Gastroesophageal sphincter (tissue), 4 donors: ENCODE measurements around the gene ZBTB7A. TPM values are rescaled to one million over a fixed set of nuclear protein-coding genes. Genes with fewer than 3 reads are reported as not detected.

Source experiments
- ATAC-seq: fragments of 150-250 bp; one replicate; pipeline ENCODE4 v1.9.1; 2016; ENCODE audit warnings: mild to moderate bottlenecking, moderate library complexity
- H3K27ac ChIP-seq, 4 donors: fragments of 200-600 bp; sonication (generic) in 3 of 4; 1 replicate in 3 of 4; 2 replicates in 1 of 4; pipeline ENCODE4 v1.5.1; 2016 to 2019
- H3K27me3 ChIP-seq: fragments of 200-600 bp; sonication (generic); one replicate; pipeline ENCODE4 v1.5.1; 2019
- H3K36me3 ChIP-seq, 2 donors: fragments of 200-600 bp; sonication (generic); one replicate each; pipeline ENCODE4 v1.5.1; 2019; ENCODE audit warnings: control low read depth in 1 of 2
- H3K4me1 ChIP-seq, 3 donors: fragments of 200-600 bp; sonication (generic); 1 replicate in 2 of 3; 2 replicates in 1 of 3; pipeline ENCODE4 v1.5.1; 2016 to 2019; ENCODE audit warnings: control low read depth in 2 of 3
- H3K4me3 ChIP-seq, 2 donors: fragments of 200-600 bp; sonication (generic); one replicate each; pipeline ENCODE4 v1.5.1; 2019; ENCODE audit warnings: mild to moderate bottlenecking in 1 of 2, moderate library complexity in 1 of 2
- H3K9me3 ChIP-seq, 3 donors: fragments of 200-600 bp; sonication (generic); one replicate each; pipeline ENCODE4 v1.5.1; 2017 to 2019; ENCODE audit warnings: control low read depth in 2 of 3
- EP300 ChIP-seq: sonication (generic); formaldehyde crosslinking; IDR thresholded peaks from one replicate; pipeline ENCODE4 v1.6.1; 2017; ENCODE audit warnings: antibody characterized with exemption, mild to moderate bottlenecking
- POLR2A ChIP-seq, 2 donors: fragments of 450-650 bp; IDR thresholded peaks; one replicate each; pipeline ENCODE4 v1.6.1; 2017; ENCODE audit warnings: antibody characterized with exemption in 2 of 2, mild to moderate bottlenecking in 2 of 2, moderate library complexity in 1 of 2
- POLR2AphosphoS5 ChIP-seq: sonication (generic); formaldehyde crosslinking; IDR thresholded peaks from one replicate; pipeline ENCODE4 v1.6.1; 2017; ENCODE audit warnings: antibody characterized with exemption
- WGBS, 2 donors: methylation state at CpG; one replicate each; pipeline ENCODE4 v1.1.5; 2018; ENCODE audit warnings: low coverage in 1 of 2; 5-methylcytosine and 5-hydroxymethylcytosine counted together
- total RNA-seq, 4 donors: library from RNA; depleted of rRNA; stranded (reverse); fragments of >200 nt; gene quantifications; one replicate each; pipeline ENCODE4 v1.1.0, GENCODE V29; 2016
- TF ChIP-seq, protein P1 (sequence below), 4 experiments: fragments of 200-600 bp in 2 of 4; fragments of 450-650 bp in 2 of 4; sonication (generic) in 1 of 4; IDR thresholded peaks; one replicate each; pipeline ENCODE4 v1.5.1; 2017 to 2019; ENCODE audit warnings: antibody characterized with exemption in 4 of 4, mild to moderate bottlenecking in 2 of 4, moderate library complexity in 2 of 4

Gene ZBTB7A
- total RNA-seq, 4 donors from 2014 or later, result 65.6 to 122 (median 82.4) TPM

- TF ChIP-seq EP300 (no peak), POLR2A (IDR thresholded peaks at IDR 0.05) (no peak), POLR2AphosphoS5 (no peak)
- TF ChIP-seq, protein P1, sequence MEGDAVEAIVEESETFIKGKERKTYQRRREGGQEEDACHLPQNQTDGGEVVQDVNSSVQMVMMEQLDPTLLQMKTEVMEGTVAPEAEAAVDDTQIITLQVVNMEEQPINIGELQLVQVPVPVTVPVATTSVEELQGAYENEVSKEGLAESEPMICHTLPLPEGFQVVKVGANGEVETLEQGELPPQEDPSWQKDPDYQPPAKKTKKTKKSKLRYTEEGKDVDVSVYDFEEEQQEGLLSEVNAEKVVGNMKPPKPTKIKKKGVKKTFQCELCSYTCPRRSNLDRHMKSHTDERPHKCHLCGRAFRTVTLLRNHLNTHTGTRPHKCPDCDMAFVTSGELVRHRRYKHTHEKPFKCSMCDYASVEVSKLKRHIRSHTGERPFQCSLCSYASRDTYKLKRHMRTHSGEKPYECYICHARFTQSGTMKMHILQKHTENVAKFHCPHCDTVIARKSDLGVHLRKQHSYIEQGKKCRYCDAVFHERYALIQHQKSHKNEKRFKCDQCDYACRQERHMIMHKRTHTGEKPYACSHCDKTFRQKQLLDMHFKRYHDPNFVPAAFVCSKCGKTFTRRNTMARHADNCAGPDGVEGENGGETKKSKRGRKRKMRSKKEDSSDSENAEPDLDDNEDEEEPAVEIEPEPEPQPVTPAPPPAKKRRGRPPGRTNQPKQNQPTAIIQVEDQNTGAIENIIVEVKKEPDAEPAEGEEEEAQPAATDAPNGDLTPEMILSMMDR (IDR thresholded peaks at IDR 0.05), result no peak
- no peak overlapping the region for H3K4me3 ChIP-seq
- peaks cover 0 to 48% (median 2%) of the 10 kb centered on the region in 3 donors for H3K4me1 ChIP-seq
- no peaks in the 10 kb centered on the region for H3K27me3 ChIP-seq
- peaks cover 0 to 64% of the 10 kb centered on the region in 2 donors for H3K36me3 ChIP-seq
- no peaks in the 10 kb centered on the region for H3K9me3 ChIP-seq
- ATAC-seq, result peak; percentile 2
- WGBS, 2 donors, result no CpG with 5 or more reads among the region's 14 CpGs
- peak overlapping the region in 3 of 4 donors; percentile 40 to 57 (median 53) for H3K27ac ChIP-seq
These were observed 24.0 kb downstream of the ZBTB7A start for GRCh38 chr19:4042731-4043082.

DNA sequence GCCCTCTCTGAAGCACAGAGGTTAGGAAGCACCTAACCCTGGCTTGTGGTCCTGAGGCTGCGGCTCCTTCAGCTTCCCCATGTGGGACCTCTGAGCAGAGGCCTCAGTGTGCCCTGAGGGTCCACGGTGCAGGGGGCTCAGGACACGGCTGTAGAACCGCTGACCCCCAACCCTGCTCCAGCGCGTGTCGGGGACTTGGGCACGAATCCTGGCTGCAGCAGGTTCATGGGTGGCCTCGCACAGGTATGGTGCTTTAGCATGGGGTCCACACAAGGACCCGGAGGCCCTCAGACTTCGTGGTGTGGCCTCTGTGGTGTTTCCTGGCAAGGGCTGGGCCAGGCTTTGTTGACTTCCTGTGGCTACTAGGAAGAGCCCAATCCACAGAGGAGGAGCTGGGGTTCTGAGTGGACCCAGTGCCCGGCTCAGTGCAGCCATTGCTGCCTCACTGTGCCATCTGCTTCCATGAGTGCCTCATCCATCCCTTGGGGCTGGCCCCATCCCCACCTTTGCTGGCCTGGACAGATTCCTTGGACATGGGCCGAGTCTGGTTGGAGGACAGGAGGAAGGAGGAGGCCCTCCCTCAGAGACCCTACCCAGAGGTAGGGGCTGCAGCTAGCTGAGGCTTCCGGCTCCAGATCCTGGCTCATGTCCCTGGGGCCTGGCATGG, 24.5 kb downstream of the ZBTB7A start:
- WGBS, 2 donors, result 100% methylated on average over 1 of the region's 14 CpGs; no CpG with 5 or more reads in 1 of the 2 donors
- peaks cover 0 to 43% (median 2%) of the 10 kb centered on the region in 3 donors for H3K4me1 ChIP-seq
- peaks cover 0 to 64% of the 10 kb centered on the region in 2 donors for H3K36me3 ChIP-seq
- TF ChIP-seq, protein P1 (IDR thresholded peaks at IDR 0.05), result no peak
- no peak for TF ChIP-seq POLR2AphosphoS5
- TF ChIP-seq EP300, result no peak
- TF ChIP-seq POLR2A (IDR thresholded peaks at IDR 0.05), result no peak
- H3K27ac ChIP-seq, result peak overlapping the region in 3 of 4 donors; percentile 40 to 57 (median 53)
- no peaks in the 10 kb centered on the region for H3K27me3 ChIP-seq
- H3K4me3 ChIP-seq, result no peak overlapping the region
- no peaks in the 10 kb centered on the region for H3K9me3 ChIP-seq
- ATAC-seq, result peak; percentile 14

GRCh38 chr19:4038661-4039423, 27.9 kb downstream of the ZBTB7A start:
- peaks cover 0 to 72% of the 10 kb centered on the region in 2 donors for H3K36me3 ChIP-seq
- no peak overlapping the region for H3K4me3 ChIP-seq
- ATAC-seq, result no peak
- H3K4me1 ChIP-seq, result peaks cover 0 to 16% (median under 1%) of the 10 kb centered on the region in 3 donors
- H3K9me3 ChIP-seq, result no peaks in the 10 kb centered on the region
- H3K27ac ChIP-seq, result peak overlapping the region in 1 of 4 donors; percentile 6
- no peak for TF ChIP-seq POLR2A (IDR thresholded peaks at IDR 0.05)
- no peak for TF ChIP-seq POLR2AphosphoS5
- TF ChIP-seq EP300, result no peak
- TF ChIP-seq, protein P1 (IDR thresholded peaks at IDR 0.05), result no peak
- 53 to 73% methylated on average over 3 to 16 of the region's 40 CpGs for WGBS, 2 donors
- no peaks in the 10 kb centered on the region for H3K27me3 ChIP-seq

DNA sequence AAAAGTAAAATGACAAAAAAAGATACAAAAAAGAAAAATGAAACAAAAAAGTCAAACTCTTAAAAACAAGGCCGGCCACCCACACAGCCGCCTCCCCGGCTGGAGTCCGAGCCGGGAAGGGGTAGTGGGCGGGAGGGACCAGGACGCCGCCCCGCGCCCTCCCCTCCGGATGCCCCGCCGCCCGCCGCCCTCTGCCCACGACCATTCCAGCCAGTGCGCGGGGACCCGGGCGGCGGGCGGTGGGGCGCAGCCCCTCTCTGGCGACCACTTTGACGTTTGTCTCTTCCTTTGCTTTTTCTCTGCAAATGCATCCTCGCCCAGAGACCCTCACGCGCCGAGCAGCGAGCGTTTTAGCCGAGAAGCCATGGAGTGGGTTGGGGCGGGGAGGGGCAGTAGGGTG, 28.6 kb downstream of the ZBTB7A start:
- TF ChIP-seq EP300 (no peak), POLR2AphosphoS5 (no peak)
- Histone ChIP-seq H3K36me3 (peaks cover 0 to 79% of the 10 kb centered on the region in 2 donors), H3K9me3 (no peaks in the 10 kb centered on the region), H3K4me3 (no peak overlapping the region), H3K27me3 (no peaks in the 10 kb centered on the region), H3K4me1 (peaks cover 0 to 9% (median 0%) of the 10 kb centered on the region in 3 donors), H3K27ac (no peak overlapping the region)
- ATAC-seq, result no peak
- WGBS, 2 donors, result 92% methylated on average over 7 of the region's 33 CpGs; no CpG with 5 or more reads in 1 of the 2 donors

- no peaks in the 10 kb centered on the region for H3K27me3 ChIP-seq
- no peak for ATAC-seq
- peaks cover 0 to 79% of the 10 kb centered on the region in 2 donors for H3K36me3 ChIP-seq
- peaks cover 0 to 6% (median 0%) of the 10 kb centered on the region in 3 donors for H3K4me1 ChIP-seq
- no peaks in the 10 kb centered on the region for H3K9me3 ChIP-seq
- TF ChIP-seq POLR2AphosphoS5 (no peak), POLR2A (IDR thresholded peaks at IDR 0.05) (no peak), EP300 (no peak)
- TF ChIP-seq, protein P1 (IDR thresholded peaks at IDR 0.05), result no peak
- H3K27ac ChIP-seq, result no peak overlapping the region
- WGBS, 2 donors, result 85 to 86% methylated on average over 9 to 12 of the region's 54 CpGs
- no peak overlapping the region for H3K4me3 ChIP-seq
These were observed 29.3 kb downstream of the ZBTB7A start for GRCh38 chr19:4037301-4037949.
